Activated naive CD4-positive, alpha-beta T cell treated with Interleukin-2 at 50 U/mL for 16 hours (primary cell): ENCODE measurements around the gene PTPRM.

Experiments used
- DNase-seq: peaks from one replicate; pipeline ENCODE4 v3.0.0-alpha.2; 2020

Gene PTPRM

GRCh38 chr18:8351161-8351560 lies 784.0 kb downstream of the PTPRM start:
- DNase-seq: no peak

- DNase-seq: no peak
Measured at GRCh38 chr18:8354304-8354703, 787.2 kb downstream of the PTPRM start.

GRCh38 chr18:8356001-8356400 lies 788.9 kb downstream of the PTPRM start:
- no peak for DNase-seq

GRCh38 chr18:8357320-8357719 lies 790.2 kb downstream of the PTPRM start:
- DNase-seq: no peak

GRCh38 chr18:8358033-8358765 lies 791.1 kb downstream of the PTPRM start:
- DNase-seq: no peak

- DNase-seq: no peak
Measured at GRCh38 chr18:8359076-8359475, 792.0 kb downstream of the PTPRM start.

- no peak for DNase-seq
Measured at GRCh38 chr18:8359481-8359880, 792.4 kb downstream of the PTPRM start.

GRCh38 chr18:8361941-8362471 lies 794.9 kb downstream of the PTPRM start:
- no peak for DNase-seq

- no peak for DNase-seq
Measured at GRCh38 chr18:8362863-8363262, 795.7 kb downstream of the PTPRM start.

GRCh38 chr18:8364385-8364784 lies 797.3 kb downstream of the PTPRM start:
- no peak for DNase-seq

- DNase-seq: no peak
Measured at GRCh38 chr18:8365006-8365405, 797.9 kb downstream of the PTPRM start.

- DNase-seq: no peak
Measured at GRCh38 chr18:8365528-8365927, 798.4 kb downstream of the PTPRM start.

- no peak for DNase-seq
Measured at GRCh38 chr18:8366070-8366469, 799.0 kb downstream of the PTPRM start.

GRCh38 chr18:8366656-8367055 lies 799.5 kb downstream of the PTPRM start:
- DNase-seq: no peak

GRCh38 chr18:8367217-8367988 lies 800.3 kb downstream of the PTPRM start:
- DNase-seq: no peak

GRCh38 chr18:8368512-8369217 lies 801.5 kb downstream of the PTPRM start:
- no peak for DNase-seq

- no peak for DNase-seq
Measured at GRCh38 chr18:8373486-8373885, 806.4 kb downstream of the PTPRM start.

- DNase-seq: no peak
Measured at GRCh38 chr18:8374676-8375075, 807.6 kb downstream of the PTPRM start.

GRCh38 chr18:8375249-8375648 lies 808.1 kb downstream of the PTPRM start:
- DNase-seq: no peak

GRCh38 chr18:8376113-8376512 lies 809.0 kb downstream of the PTPRM start:
- no peak for DNase-seq

GRCh38 chr18:8379187-8379941 lies 812.2 kb downstream of the PTPRM start:
- DNase-seq: no peak

- no peak for DNase-seq
Measured at GRCh38 chr18:8380006-8380405, 812.9 kb downstream of the PTPRM start.

GRCh38 chr18:8380926-8381325 lies 813.8 kb downstream of the PTPRM start:
- DNase-seq: no peak
